Measurements from ENCODE around the gene SIPA1L3. TPM values are rescaled to one million over a fixed set of nuclear protein-coding genes. Genes with fewer than 3 reads are reported as not detected.

Gene SIPA1L3
- total and polyA plus RNA-seq, 2 of the 13 experiments (the other 11 are each of a cell fraction or from before 2014, with no cell fraction given): 5.5 to 7.7 TPM

- TF ChIP-seq, protein P1, sequence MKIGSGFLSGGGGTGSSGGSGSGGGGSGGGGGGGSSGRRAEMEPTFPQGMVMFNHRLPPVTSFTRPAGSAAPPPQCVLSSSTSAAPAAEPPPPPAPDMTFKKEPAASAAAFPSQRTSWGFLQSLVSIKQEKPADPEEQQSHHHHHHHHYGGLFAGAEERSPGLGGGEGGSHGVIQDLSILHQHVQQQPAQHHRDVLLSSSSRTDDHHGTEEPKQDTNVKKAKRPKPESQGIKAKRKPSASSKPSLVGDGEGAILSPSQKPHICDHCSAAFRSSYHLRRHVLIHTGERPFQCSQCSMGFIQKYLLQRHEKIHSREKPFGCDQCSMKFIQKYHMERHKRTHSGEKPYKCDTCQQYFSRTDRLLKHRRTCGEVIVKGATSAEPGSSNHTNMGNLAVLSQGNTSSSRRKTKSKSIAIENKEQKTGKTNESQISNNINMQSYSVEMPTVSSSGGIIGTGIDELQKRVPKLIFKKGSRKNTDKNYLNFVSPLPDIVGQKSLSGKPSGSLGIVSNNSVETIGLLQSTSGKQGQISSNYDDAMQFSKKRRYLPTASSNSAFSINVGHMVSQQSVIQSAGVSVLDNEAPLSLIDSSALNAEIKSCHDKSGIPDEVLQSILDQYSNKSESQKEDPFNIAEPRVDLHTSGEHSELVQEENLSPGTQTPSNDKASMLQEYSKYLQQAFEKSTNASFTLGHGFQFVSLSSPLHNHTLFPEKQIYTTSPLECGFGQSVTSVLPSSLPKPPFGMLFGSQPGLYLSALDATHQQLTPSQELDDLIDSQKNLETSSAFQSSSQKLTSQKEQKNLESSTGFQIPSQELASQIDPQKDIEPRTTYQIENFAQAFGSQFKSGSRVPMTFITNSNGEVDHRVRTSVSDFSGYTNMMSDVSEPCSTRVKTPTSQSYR (CRISPR knock-in tag; IDR thresholded peaks at IDR 0.05; ENCODE audit: borderline replicate concordance): no peak
- TF ChIP-seq ZNF468 (CRISPR knock-in tag; IDR thresholded peaks at IDR 0.05): no peak
- TF ChIP-seq, protein P2, sequence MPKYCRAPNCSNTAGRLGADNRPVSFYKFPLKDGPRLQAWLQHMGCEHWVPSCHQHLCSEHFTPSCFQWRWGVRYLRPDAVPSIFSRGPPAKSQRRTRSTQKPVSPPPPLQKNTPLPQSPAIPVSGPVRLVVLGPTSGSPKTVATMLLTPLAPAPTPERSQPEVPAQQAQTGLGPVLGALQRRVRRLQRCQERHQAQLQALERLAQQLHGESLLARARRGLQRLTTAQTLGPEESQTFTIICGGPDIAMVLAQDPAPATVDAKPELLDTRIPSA (CRISPR knock-in tag; IDR thresholded peaks at IDR 0.05; ENCODE audit: borderline replicate concordance): no peak
- TF ChIP-seq PAF1 (CRISPR knock-in tag; IDR thresholded peaks at IDR 0.05): no peak
- TF ChIP-seq ATF2 (CRISPR knock-in tag; IDR thresholded peaks at IDR 0.05): no peak
- no peak for TF ChIP-seq ZNF564 (CRISPR knock-in tag; IDR thresholded peaks at IDR 0.05)
- TF ChIP-seq ZNF235 (CRISPR knock-in tag; IDR thresholded peaks at IDR 0.05; ENCODE audit: borderline replicate concordance): no peak
- TF ChIP-seq, protein P3, sequence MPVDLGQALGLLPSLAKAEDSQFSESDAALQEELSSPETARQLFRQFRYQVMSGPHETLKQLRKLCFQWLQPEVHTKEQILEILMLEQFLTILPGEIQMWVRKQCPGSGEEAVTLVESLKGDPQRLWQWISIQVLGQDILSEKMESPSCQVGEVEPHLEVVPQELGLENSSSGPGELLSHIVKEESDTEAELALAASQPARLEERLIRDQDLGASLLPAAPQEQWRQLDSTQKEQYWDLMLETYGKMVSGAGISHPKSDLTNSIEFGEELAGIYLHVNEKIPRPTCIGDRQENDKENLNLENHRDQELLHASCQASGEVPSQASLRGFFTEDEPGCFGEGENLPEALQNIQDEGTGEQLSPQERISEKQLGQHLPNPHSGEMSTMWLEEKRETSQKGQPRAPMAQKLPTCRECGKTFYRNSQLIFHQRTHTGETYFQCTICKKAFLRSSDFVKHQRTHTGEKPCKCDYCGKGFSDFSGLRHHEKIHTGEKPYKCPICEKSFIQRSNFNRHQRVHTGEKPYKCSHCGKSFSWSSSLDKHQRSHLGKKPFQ (CRISPR knock-in tag; IDR thresholded peaks at IDR 0.05; ENCODE audit: insufficient replicate concordance): no peak
- 0 out of 2 replicates have a peak, but pooled peaks have one; percentile 44 for TF ChIP-seq MEIS2 (CRISPR knock-in tag; IDR thresholded peaks at IDR 0.05)
- TF ChIP-seq AGO2 (optimal IDR thresholded peaks at IDR 0.05; ENCODE audit: low read depth, low read length): peak; percentile 47
- no peak for TF ChIP-seq LCORL (IDR thresholded peaks at IDR 0.05)
- peak; percentile 73 for TF ChIP-seq LCORL (CRISPR knock-in tag; IDR thresholded peaks at IDR 0.05)
- TF ChIP-seq NR2F6 (IDR thresholded peaks at IDR 0.05): no peak
- TF ChIP-seq NR2F6 (CRISPR knock-in tag; IDR thresholded peaks at IDR 0.05): no peak
- no peak for TF ChIP-seq SP5 (CRISPR knock-in tag; IDR thresholded peaks at IDR 0.05; ENCODE audit: borderline replicate concordance, low read depth)
- TF ChIP-seq, protein P4, sequence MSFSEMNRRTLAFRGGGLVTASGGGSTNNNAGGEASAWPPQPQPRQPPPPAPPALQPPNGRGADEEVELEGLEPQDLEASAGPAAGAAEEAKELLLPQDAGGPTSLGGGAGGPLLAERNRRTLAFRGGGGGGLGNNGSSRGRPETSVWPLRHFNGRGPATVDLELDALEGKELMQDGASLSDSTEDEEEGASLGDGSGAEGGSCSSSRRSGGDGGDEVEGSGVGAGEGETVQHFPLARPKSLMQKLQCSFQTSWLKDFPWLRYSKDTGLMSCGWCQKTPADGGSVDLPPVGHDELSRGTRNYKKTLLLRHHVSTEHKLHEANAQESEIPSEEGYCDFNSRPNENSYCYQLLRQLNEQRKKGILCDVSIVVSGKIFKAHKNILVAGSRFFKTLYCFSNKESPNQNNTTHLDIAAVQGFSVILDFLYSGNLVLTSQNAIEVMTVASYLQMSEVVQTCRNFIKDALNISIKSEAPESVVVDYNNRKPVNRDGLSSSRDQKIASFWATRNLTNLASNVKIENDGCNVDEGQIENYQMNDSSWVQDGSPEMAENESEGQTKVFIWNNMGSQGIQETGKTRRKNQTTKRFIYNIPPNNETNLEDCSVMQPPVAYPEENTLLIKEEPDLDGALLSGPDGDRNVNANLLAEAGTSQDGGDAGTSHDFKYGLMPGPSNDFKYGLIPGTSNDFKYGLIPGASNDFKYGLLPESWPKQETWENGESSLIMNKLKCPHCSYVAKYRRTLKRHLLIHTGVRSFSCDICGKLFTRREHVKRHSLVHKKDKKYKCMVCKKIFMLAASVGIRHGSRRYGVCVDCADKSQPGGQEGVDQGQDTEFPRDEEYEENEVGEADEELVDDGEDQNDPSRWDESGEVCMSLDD (CRISPR knock-in tag; IDR thresholded peaks at IDR 0.05; ENCODE audit: borderline replicate concordance): no peak
- TF ChIP-seq ZNF530 (CRISPR knock-in tag; IDR thresholded peaks at IDR 0.05; ENCODE audit: low read depth): no peak
- TF ChIP-seq GATA4 (IDR thresholded peaks at IDR 0.05; ENCODE audit: borderline replicate concordance, low read depth): no peak
- TF ChIP-seq KLF6 (CRISPR knock-in tag; IDR thresholded peaks at IDR 0.05): no peak
- TF ChIP-seq SP4 (CRISPR knock-in tag; IDR thresholded peaks at IDR 0.05): peak; percentile 73; the same call in 1 of the 2 replicates
- TF ChIP-seq MTF2 (CRISPR knock-in tag; IDR thresholded peaks at IDR 0.05; ENCODE audit: borderline replicate concordance): no peak; the same call in 1 of the 2 replicates
These were observed at the start of gene SIPA1L3 (continued) for GRCh38 chr19:37906869-37907734.
